ENCODE measurements around the gene IZUMO2. TPM values are rescaled to one million over a fixed set of nuclear protein-coding genes. Genes with fewer than 3 reads are reported as not detected.

IZUMO2 gene
- total RNA-seq (2022; extraction: Qiagen RNA extraction) = not detected in 5 replicates

GRCh38 chr19:50162988-50163387, at the start of gene IZUMO2:
TSS of gene IZUMO2 (minus strand) at chr19:50163281. CDS start at chr19:50163194, 87 bp downstream.

GRCh38 chr19:50203281-50204080, 40.4 kb upstream of the IZUMO2 start, which contains the start of gene MYH14:
TSS of gene MYH14 (plus strand) at chr19:50203622. CDS start at chr19:50210366, 6,744 bp downstream.

Other genes with a start within 250 kb of the IZUMO2 start
- gene ATF5, start 234.1 kb downstream of the IZUMO2 start, total RNA-seq (2022; extraction: Qiagen RNA extraction) = 46.1 to 53.6 TPM (median 48.0 TPM) in 5 replicates
- gene NUP62, start 233.8 kb downstream of the IZUMO2 start, total RNA-seq (2022; extraction: Qiagen RNA extraction) = 83.4 to 88.1 TPM (median 83.9 TPM) in 5 replicates
- 0.07 to 0.13 TPM (median 0.07 TPM) in 5 replicates for gene SIGLEC11, start 202.1 kb downstream of the IZUMO2 start, total RNA-seq (2022; extraction: Qiagen RNA extraction)
- 37.4 to 47.1 TPM (median 39.7 TPM) in 5 replicates for gene VRK3, start 137.9 kb downstream of the IZUMO2 start, total RNA-seq (2022; extraction: Qiagen RNA extraction)
- gene ZNF473, start 137.3 kb downstream of the IZUMO2 start, total RNA-seq (2022; extraction: Qiagen RNA extraction) = 7.6 to 13.2 TPM (median 9.8 TPM) in 5 replicates
- 5.4 to 6.5 TPM (median 6.2 TPM) in 5 replicates for gene MYH14, start 40.3 kb upstream of the IZUMO2 start, total RNA-seq (2022; extraction: Qiagen RNA extraction)
- gene KCNC3, start 166.1 kb upstream of the IZUMO2 start, total RNA-seq (2022; extraction: Qiagen RNA extraction) = 1.2 to 1.4 TPM (median 1.4 TPM) in 5 replicates
- 0.65 to 1.3 TPM (median 0.76 TPM) in 5 replicates for gene NAPSA, start 202.4 kb upstream of the IZUMO2 start, total RNA-seq (2022; extraction: Qiagen RNA extraction)
- gene NR1H2, start 213.2 kb upstream of the IZUMO2 start, total RNA-seq (2022; extraction: Qiagen RNA extraction) = 62.6 to 80.7 TPM (median 75.0 TPM) in 5 replicates
- 52.2 to 73.0 TPM (median 71.5 TPM) in 5 replicates for gene POLD1, start 221.1 kb upstream of the IZUMO2 start, total RNA-seq (2022; extraction: Qiagen RNA extraction)

Measured in A549 treated with Hydrocortisone at 1 μM for 4 hours (cell line).